H1 (cell line): ENCODE results near the gene PTPRD. TPM values are rescaled to one million over a fixed set of nuclear protein-coding genes. Genes with fewer than 3 reads are reported as not detected.

Experiments used
- CTCF ChIA-PET: fragments of 300-600 bp; sonication (Branson Sonifier 250); formaldehyde crosslinking; loops from one replicate; lab custom pipeline; 2021; ENCODE audit not compliant: partially characterized antibody; lab: Charles Lee
- POLR2A ChIA-PET: fragments of 300-600 bp; sonication (Branson Sonifier 250); formaldehyde crosslinking; loops from one replicate; lab custom pipeline; 2021; ENCODE audit warnings: inconsistent platforms; ENCODE audit not compliant: partially characterized antibody; lab: Charles Lee
- DNase-seq, 2 experiments: peaks; one replicate each; pipeline versions ENCODE4 v3.0.0 to v3.0.0-alpha.2; 2010 to 2022; ENCODE audit warnings: low spot score in 2 of 2, low read depth in 1 of 2, mixed read lengths in 1 of 2
- FAIRE-seq: peaks from 2 replicates; lab custom pipeline; 2011; peaks lifted over from hg19 to GRCh38; lab: Jason Lieb, UNC
- H2AFZ ChIP-seq: 2 replicates; pipeline ENCODE4 v1.8.1; 2012; ENCODE audit warnings: low read length, inconsistent platforms
- H2AK5ac ChIP-seq: 2 replicates; pipeline ENCODE4 v1.6.1; 2013; ENCODE audit warnings: low read depth, low read length
- H2BK120ac ChIP-seq: replicated peaks from 2 replicates; pipeline ENCODE3; 2013; ENCODE audit warnings: low read depth, low read length, inconsistent platforms
- H2BK12ac ChIP-seq: 2 replicates; pipeline ENCODE4 v1.6.1; 2013; ENCODE audit warnings: low read depth, low read length
- H2BK15ac ChIP-seq: 2 replicates; pipeline ENCODE4 v1.6.1; 2013; ENCODE audit warnings: low read length
- H2BK20ac ChIP-seq: 2 replicates; pipeline ENCODE4 v1.6.1; 2013; ENCODE audit warnings: low read length
- H2BK5ac ChIP-seq: 2 replicates; pipeline ENCODE4 v1.6.1; 2013; ENCODE audit warnings: low read depth, low read length
- H3K14ac ChIP-seq: 2 replicates; pipeline ENCODE4 v1.6.1; 2013; ENCODE audit warnings: inconsistent platforms; ENCODE audit not compliant: insufficient read length
- H3K18ac ChIP-seq: 2 replicates; pipeline ENCODE4 v1.6.1; 2013; ENCODE audit warnings: low read length; ENCODE audit errors: extremely low read depth
- H3K23ac ChIP-seq: 2 replicates; pipeline ENCODE4 v1.6.1; 2013; ENCODE audit warnings: inconsistent platforms; ENCODE audit not compliant: insufficient read length
- H3K23me2 ChIP-seq: 2 replicates; pipeline ENCODE4 v1.6.1; 2013; ENCODE audit warnings: low read depth, low read length
- H3K27ac ChIP-seq: 2 replicates; pipeline ENCODE4 v1.6.1; 2011; ENCODE audit warnings: low read depth, low read length, inconsistent platforms
- H3K27me3 ChIP-seq, 4 experiments: replicated peaks in 1 of 4; 1 replicate in 1 of 4; 2 replicates in 3 of 4; pipeline versions ENCODE4 v1.6.1 to v1.8.1; 2011 to 2013; ENCODE audit warnings: low read length in 3 of 4, mild to moderate bottlenecking in 3 of 4, inconsistent platforms in 2 of 4, mixed read lengths in 2 of 4, moderate library complexity in 1 of 4; ENCODE audit not compliant: control insufficient read depth in 3 of 4, insufficient read depth in 3 of 4; ENCODE audit errors: extremely low read depth in 1 of 4
- H3K36me3 ChIP-seq, 4 experiments: 2 replicates each; pipeline versions ENCODE4 v1.6.1 to v1.8.1; 2011 to 2013; ENCODE audit warnings: mild to moderate bottlenecking in 4 of 4, low read length in 3 of 4, moderate library complexity in 2 of 4, control low read depth in 1 of 4, inconsistent platforms in 1 of 4; ENCODE audit not compliant: insufficient read depth in 4 of 4, control insufficient read depth in 2 of 4
- H3K4ac ChIP-seq: replicated peaks from 2 replicates; pipeline ENCODE3; 2013; ENCODE audit warnings: low read length, low read depth, mixed read lengths, inconsistent platforms; ENCODE audit not compliant: insufficient read length
- H3K4me1 ChIP-seq, 4 experiments: replicated peaks in 1 of 4; 1 replicate in 1 of 4; 2 replicates in 3 of 4; pipeline versions ENCODE4 v1.6.1 to v1.8.1; 2011 to 2013; ENCODE audit warnings: low read length in 3 of 4, inconsistent platforms in 2 of 4, mixed read lengths in 1 of 4; ENCODE audit not compliant: insufficient read depth in 4 of 4, control insufficient read depth in 3 of 4
- H3K4me2 ChIP-seq, 2 experiments: 2 replicates each; pipeline versions ENCODE4 v1.6.1 to v1.8.1; 2011 to 2013; ENCODE audit warnings: low read depth in 2 of 2, low read length in 2 of 2, control low read depth in 1 of 2, inconsistent platforms in 1 of 2, mild to moderate bottlenecking in 1 of 2; ENCODE audit not compliant: insufficient read depth in 1 of 2
- H3K4me3 ChIP-seq, 4 experiments: fragments of 200-600, 300-600 bp in 1 of 4; sonication (generic), shearing (Covaris generic), sonication (Bioruptor Twin) in 1 of 4; 2 replicates each; pipeline versions ENCODE4 v1.5.1 to v1.8.1; 2011 to 2016; ENCODE audit warnings: low read length in 4 of 4, low read depth in 3 of 4, control low read depth in 2 of 4, inconsistent platforms in 2 of 4, mild to moderate bottlenecking in 2 of 4, mixed read lengths in 1 of 4, moderate library complexity in 1 of 4; ENCODE audit not compliant: insufficient read depth in 2 of 4; ENCODE audit errors: extremely low read depth in 1 of 4
- H3K56ac ChIP-seq: replicated peaks from 2 replicates; pipeline ENCODE3; 2013; ENCODE audit warnings: low read depth, mild to moderate bottlenecking, mixed read lengths, low read length, inconsistent platforms; ENCODE audit not compliant: insufficient read length
- H3K79me1 ChIP-seq: 2 replicates; pipeline ENCODE4 v1.6.1; 2013; ENCODE audit warnings: low read depth, low read length, control low read depth
- H3K79me2 ChIP-seq, 2 experiments: 2 replicates each; pipeline versions ENCODE4 v1.6.1 to v1.8.1; 2012 to 2013; ENCODE audit warnings: low read length in 2 of 2, mild to moderate bottlenecking in 2 of 2, inconsistent platforms in 1 of 2; ENCODE audit not compliant: insufficient read depth in 2 of 2, control insufficient read depth in 1 of 2
- H3K9ac ChIP-seq, 4 experiments: replicated peaks in 1 of 4; 1 replicate in 1 of 4; 2 replicates in 3 of 4; pipeline versions ENCODE4 v1.6.1 to v1.8.1; 2011 to 2013; ENCODE audit warnings: low read depth in 3 of 4, low read length in 3 of 4, control low read depth in 2 of 4, mild to moderate bottlenecking in 2 of 4, moderate library complexity in 2 of 4, inconsistent platforms in 1 of 4; ENCODE audit errors: extremely low read depth in 1 of 4
- H3K9me3 ChIP-seq, 2 experiments: 2 replicates each; pipeline versions ENCODE4 v1.6.1 to v1.8.1; 2012 to 2013; ENCODE audit warnings: mild to moderate bottlenecking in 2 of 2, moderate library complexity in 2 of 2, control low read depth in 1 of 2, inconsistent platforms in 1 of 2, low read depth in 1 of 2, low read length in 1 of 2, mixed read lengths in 1 of 2; ENCODE audit not compliant: insufficient read depth in 2 of 2
- H4K20me1 ChIP-seq, 2 experiments: replicated peaks in 1 of 2; 2 replicates each; pipeline versions ENCODE3 to v1.8.1; 2011 to 2013; ENCODE audit warnings: inconsistent platforms in 2 of 2, low read length in 2 of 2, mild to moderate bottlenecking in 1 of 2; ENCODE audit not compliant: insufficient read depth in 2 of 2, control insufficient read depth in 1 of 2
- H4K5ac ChIP-seq: 2 replicates; pipeline ENCODE4 v1.6.1; 2013; ENCODE audit warnings: low read length, low read depth, mixed read lengths, inconsistent platforms; ENCODE audit not compliant: insufficient read length
- H4K8ac ChIP-seq: 2 replicates; pipeline ENCODE4 v1.8.0; 2013; ENCODE audit warnings: mild to moderate bottlenecking, moderate library complexity, low read length, inconsistent platforms; ENCODE audit not compliant: insufficient read depth; ENCODE audit errors: extremely low read depth
- H4K91ac ChIP-seq: replicated peaks from 2 replicates; pipeline ENCODE3; 2013; ENCODE audit warnings: low read length, mixed read lengths, inconsistent platforms; ENCODE audit not compliant: insufficient read length
- JUND ChIP-seq: IDR thresholded peaks from 2 replicates; pipeline ENCODE4 v1.6.1; 2011; ENCODE audit warnings: mild to moderate bottlenecking, improper control_type of control experiment, low read length
- KDM1A ChIP-seq: fragments of 200-600, 300-600 bp; sonication (generic); IDR thresholded peaks from 2 replicates; pipeline ENCODE4 v1.7.1; 2016; ENCODE audit warnings: mild to moderate bottlenecking, low read length, borderline replicate concordance
- RAD21 ChIP-seq, 2 experiments: IDR thresholded peaks in 1 of 2; conservative IDR thresholded peaks in 1 of 2; 2 replicates each; pipeline ENCODE4 v1.6.1; 2011; ENCODE audit warnings: low read depth in 2 of 2, low read length in 2 of 2, improper control_type of control experiment in 1 of 2, inconsistent platforms in 1 of 2, mild to moderate bottlenecking in 1 of 2, moderate library complexity in 1 of 2
- SIX5 ChIP-seq: IDR thresholded peaks from 2 replicates; pipeline ENCODE4 v1.6.1; 2011; ENCODE audit warnings: mild to moderate bottlenecking, low read depth, low read length
- TEAD4 ChIP-seq: IDR thresholded peaks from 2 replicates; pipeline ENCODE4 v1.6.1; 2012; ENCODE audit warnings: low read depth, low read length, inconsistent platforms, mixed read lengths
- WGBS, 2 experiments: shearing (Covaris generic) in 1 of 2; methylation state at CpG; one replicate each; pipeline versions ENCODE4 v1.1.6 to v1.1.7; 2013 to 2015; ENCODE audit warnings: low lambda C conversion rate in 2 of 2, mixed read lengths in 2 of 2, inconsistent platforms in 1 of 2, low coverage in 1 of 2, missing lambda C conversion rate in 1 of 2; ENCODE audit not compliant: insufficient replicate concordance in 2 of 2, insufficient coverage in 1 of 2, insufficient read length in 1 of 2; ENCODE audit errors: extremely low coverage in 1 of 2, missing lambda C conversion rate in 1 of 2; 5-methylcytosine and 5-hydroxymethylcytosine counted together
- polyA plus RNA-seq, 7 experiments: library from polyadenylated mRNA; depleted of rRNA in 3 of 7; stranded (reverse) in 5 of 7; unstranded in 2 of 7; fragments of >200 nt in 5 of 7; fragments of 200-250 nt in 2 of 7; gene quantifications; 1 replicate in 5 of 7; 2 replicates in 1 of 7; 4 replicates in 1 of 7; pipeline versions ENCODE4 v1.2.1 to v1.2.3, GENCODE V29; 2011 to 2013; ENCODE audit warnings: missing spikeins in 2 of 7, mixed read lengths in 2 of 7
- total RNA-seq: library from RNA; stranded (reverse); fragmentation: NEBNext Ultra II Directional; extraction: Animal tissue kit (Norgen Biotek cat#: 25700); gene quantifications from 2 replicates; pipeline ENCODE4 v1.2.1, GENCODE V29; 2021

The PTPRD gene
- total and polyA plus RNA-seq, 2 of the 8 experiments (the other 6 are each of a cell fraction or from before 2014, with no cell fraction given): 17.2 to 77.0 TPM

- Histone ChIP-seq H3K56ac (no peak overlapping the region), H3K9ac (no peak overlapping the region), H4K8ac (no peak overlapping the region), H3K23ac (no peak overlapping the region), H4K91ac (no peak overlapping the region), H3K79me1 (no peaks in the 10 kb centered on the region), H3K4me1 (no peaks in the 10 kb centered on the region), H3K27me3 (no peaks in the 10 kb centered on the region), H3K27ac (no peak overlapping the region), H2BK15ac (no peak overlapping the region), H3K14ac (no peak overlapping the region), H2BK5ac (no peak overlapping the region), H2AK5ac (no peak overlapping the region), H3K18ac (no peak overlapping the region), H2AFZ (no peak overlapping the region), H2BK120ac (no peak overlapping the region), H3K36me3 (no peaks in the 10 kb centered on the region), H3K4ac (no peak overlapping the region), H2BK20ac (no peak overlapping the region), H2BK12ac (no peak overlapping the region), H3K4me2 (no peak overlapping the region), H3K9me3 (no peaks in the 10 kb centered on the region), H4K20me1 (no peaks in the 10 kb centered on the region), H3K79me2 (no peaks in the 10 kb centered on the region), H4K5ac (no peak overlapping the region), H3K4me3 (no peak overlapping the region), H3K23me2 (peaks cover 2% of the 10 kb centered on the region; the same call in 1 of the 2 replicates)
- CTCF ChIA-PET: interaction anchor here (0.7 kb wide), 1 partner anchor 70 kb away, joined by 3 read pairs; no protein-coding TSS in a partner anchor
- no peak for FAIRE-seq
- no peak for DNase-seq
- POLR2A ChIA-PET: no interaction called here
- 91% methylated on average over 1 of the region's 1 CpG; no CpG with 5 or more reads in 1 of the 2 experiments for WGBS, 2 experiments
- TF ChIP-seq SIX5 (no peak), RAD21 (IDR thresholded peaks at IDR 0.05 in 1 of 2, conservative IDR thresholded peaks at IDR 0.05 in 1 of 2; ENCODE audit: low read depth in 2 of 2, low read length in 2 of 2) (no peak), KDM1A (no peak), TEAD4 (no peak), JUND (no peak)
Observed at GRCh38 chr9:9202276-9202675, 1410.5 kb downstream of the PTPRD start.
